GM13977 (cell line): Measurements from ENCODE around the gene CH25H.

Experiments
- DNase-seq: peaks from one replicate; pipeline ENCODE4 v3.0.0; 2012; ENCODE audit warnings: low spot score
- in situ Hi-C: fragments of 300-500 bp; cut with MboI; formaldehyde crosslinking; loops from one replicate; pipeline ENCODE4 v1.12.0; 2022; ENCODE audit warnings: low sequenced_read_pairs, low pct_unique_long_range_greater_than_20kb, mixed read lengths, inconsistent platforms; ENCODE audit not compliant: unreplicated experiment
- TF ChIP-seq, protein P1 (sequence below): IDR thresholded peaks from 2 replicates; pipeline ENCODE4 v1.5.1; 2012; ENCODE audit warnings: mild to moderate bottlenecking, control low read depth; ENCODE audit not compliant: insufficient read depth; ENCODE audit errors: extremely low read depth, missing control alignments

CH25H gene

DNA sequence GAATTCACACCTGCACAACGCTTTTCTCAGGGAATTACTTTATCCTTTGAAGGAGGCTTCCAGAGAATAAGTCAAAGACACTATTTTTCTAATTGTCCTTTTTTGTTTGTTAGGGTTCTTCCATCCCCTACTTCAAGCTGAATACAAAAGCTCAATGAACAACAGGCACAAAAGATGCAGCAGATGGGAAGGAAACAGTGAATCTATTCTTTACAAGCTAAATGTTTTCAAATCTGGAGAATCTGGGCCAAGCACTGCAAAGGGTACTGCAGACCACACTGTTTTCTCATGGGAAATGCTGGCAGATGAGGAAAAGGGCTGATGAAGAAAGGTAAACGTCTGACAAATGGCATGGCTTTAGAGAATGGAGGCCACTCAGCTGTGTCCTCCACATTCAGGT, 25.9 kb upstream of the CH25H start:
- DNase-seq, result no peak
- in situ Hi-C loops, result no loop called here
- TF ChIP-seq, protein P1, sequence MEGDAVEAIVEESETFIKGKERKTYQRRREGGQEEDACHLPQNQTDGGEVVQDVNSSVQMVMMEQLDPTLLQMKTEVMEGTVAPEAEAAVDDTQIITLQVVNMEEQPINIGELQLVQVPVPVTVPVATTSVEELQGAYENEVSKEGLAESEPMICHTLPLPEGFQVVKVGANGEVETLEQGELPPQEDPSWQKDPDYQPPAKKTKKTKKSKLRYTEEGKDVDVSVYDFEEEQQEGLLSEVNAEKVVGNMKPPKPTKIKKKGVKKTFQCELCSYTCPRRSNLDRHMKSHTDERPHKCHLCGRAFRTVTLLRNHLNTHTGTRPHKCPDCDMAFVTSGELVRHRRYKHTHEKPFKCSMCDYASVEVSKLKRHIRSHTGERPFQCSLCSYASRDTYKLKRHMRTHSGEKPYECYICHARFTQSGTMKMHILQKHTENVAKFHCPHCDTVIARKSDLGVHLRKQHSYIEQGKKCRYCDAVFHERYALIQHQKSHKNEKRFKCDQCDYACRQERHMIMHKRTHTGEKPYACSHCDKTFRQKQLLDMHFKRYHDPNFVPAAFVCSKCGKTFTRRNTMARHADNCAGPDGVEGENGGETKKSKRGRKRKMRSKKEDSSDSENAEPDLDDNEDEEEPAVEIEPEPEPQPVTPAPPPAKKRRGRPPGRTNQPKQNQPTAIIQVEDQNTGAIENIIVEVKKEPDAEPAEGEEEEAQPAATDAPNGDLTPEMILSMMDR, result no peak

DNA sequence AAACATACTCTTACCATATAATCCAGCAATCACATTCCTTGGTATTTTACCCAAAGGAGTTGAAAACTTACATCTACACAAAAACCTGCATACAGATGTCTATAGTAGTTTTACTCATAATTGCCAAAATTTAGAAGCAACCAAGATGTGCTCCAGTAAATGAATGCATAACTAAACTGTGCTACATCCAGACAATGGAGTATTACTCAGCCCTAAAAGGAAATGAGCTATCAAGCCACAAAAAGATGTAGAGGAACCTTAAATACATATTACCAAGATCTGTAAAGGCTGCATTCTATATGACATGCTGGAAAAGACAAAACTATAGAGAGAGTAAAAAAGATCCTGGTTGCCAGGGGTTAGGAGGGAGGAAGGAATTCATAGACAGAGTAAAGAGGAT, 21.8 kb upstream of the CH25H start:
- no peak for DNase-seq
- TF ChIP-seq, protein P1, result no peak
- in situ Hi-C loops, result no loop called here

DNA sequence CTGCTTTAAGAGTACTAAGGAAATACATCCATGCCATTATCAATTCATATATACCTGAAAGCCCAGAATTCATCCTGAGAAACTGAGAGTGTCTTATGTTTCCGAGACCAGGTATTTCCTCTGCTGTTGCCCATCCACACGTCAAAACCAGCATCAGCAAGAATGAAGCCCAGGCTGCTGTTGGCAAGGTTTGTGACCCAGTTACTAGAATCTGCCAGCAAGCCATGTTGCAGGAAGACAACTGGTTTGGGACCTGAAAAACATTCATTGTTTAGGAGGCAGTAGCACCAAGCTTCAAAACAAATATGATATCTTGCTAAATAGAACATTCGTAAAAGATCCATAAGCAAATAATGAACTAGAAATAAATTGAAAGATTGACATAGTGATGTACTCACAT, 21.0 kb upstream of the CH25H start:
- in situ Hi-C loops, result no loop called here
- DNase-seq, result no peak
- TF ChIP-seq, protein P1, result no peak

DNA sequence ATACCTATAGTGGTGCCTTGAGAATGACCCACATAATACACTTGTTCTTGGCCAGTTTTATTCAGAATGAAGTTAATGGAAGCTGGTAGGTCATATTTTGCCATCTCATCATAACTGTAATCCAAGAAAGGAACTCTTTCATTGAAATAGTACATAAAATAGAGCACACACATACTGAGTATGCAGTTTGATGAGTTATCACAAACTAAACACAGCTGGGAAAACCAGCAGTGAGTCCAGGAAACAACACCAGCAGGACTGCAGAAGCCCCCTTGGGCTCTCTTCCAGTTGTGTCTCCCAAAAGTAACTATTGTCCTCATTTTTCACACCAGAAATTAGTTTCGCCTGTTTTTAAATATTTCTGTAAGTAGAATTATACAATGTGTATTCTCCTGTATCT, 19.8 kb upstream of the CH25H start:
- TF ChIP-seq, protein P1, result no peak
- no peak for DNase-seq
- in situ Hi-C loops, result no loop called here

DNA sequence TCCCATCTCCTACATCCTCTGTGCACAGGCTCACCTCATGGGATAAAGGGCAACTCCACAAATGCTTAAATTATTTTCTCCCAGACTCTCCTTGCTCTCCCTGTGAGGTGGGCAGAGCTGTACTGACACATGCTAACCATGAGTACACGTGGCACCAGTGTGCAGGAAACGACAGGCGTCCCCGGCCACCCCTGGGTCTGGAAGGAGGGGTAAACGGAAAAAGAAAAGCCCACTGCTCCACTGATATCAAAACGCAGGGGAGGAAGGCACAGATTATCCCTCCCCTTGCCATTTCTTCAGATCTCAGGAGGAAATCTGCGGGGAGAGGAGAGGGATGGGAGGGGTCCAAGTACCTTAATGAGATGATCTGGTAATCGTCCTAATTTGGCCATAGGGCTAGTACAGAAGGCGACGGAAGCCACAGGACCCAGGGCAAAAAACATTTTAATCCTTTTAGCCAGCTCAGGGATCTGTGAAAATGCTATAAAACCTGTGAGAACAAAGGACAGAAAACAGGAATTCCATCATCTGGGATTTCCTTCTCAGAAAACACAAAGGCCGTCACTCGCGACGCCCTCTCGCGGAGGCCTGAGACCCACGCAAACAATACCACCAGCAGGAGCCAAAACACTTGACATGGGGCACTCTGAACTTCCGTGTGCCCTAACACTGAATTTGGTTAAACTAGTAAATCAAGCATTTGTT, 17.8 kb upstream of the CH25H start:
- in situ Hi-C loops, result no loop called here
- no peak for DNase-seq
- TF ChIP-seq, protein P1, result peak; percentile 22

DNA sequence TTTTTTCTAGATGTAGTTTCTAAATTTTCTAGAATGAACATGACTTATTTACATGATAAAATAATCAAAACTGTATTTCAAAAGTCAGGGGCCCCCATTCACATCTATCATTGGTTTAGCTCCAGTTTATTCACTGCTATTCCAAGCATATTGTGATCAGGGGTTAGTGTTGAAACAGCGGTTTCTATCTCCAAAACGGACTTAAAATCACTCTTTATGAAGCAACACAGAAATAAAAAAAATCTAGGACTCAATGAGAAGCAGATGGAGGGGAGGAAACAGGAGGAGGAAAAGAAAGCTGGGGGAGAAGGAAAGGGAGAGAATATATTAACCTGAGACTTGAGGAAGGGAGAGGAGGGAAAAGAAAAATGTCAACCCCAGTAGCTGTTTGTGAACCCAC, 14.8 kb upstream of the CH25H start:
- in situ Hi-C loops, result no loop called here
- DNase-seq, result no peak
- TF ChIP-seq, protein P1, result no peak
